HG03064 (cell line): ENCODE data around the gene KCNQ1.

ENCODE experiments used
- ATAC-seq: cut with Tn5 transposase; IDR thresholded peaks from one replicate; pipeline ENCODE4 v1.9.1; 2021; ENCODE audit warnings: low read depth; ENCODE audit not compliant: unreplicated experiment

KCNQ1 gene

GRCh38 chr11:2670541-2671100, 225.8 kb downstream of the KCNQ1 start:
- no peak for ATAC-seq

DNA sequence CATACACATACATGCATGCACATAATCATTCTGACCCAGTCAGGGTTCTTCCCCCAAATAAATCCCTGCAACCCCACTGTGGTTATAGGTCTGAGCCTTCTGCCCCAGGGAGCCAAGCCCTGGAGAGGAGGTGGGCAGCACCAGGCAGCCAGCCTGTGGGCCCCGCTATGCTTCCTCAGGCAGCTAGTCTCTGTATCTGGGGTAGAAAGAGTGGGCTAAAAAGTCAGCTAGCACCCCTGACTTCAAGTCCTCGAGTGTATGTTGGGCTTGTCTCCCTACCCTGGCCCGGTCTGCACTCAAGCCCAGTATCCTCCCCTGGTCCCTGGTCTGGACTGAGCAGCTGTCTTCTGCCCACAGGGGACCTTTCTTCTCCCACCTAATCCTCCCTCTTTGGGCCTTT, 226.9 kb downstream of the KCNQ1 start:
- ATAC-seq: no peak

- ATAC-seq: no peak
Measured at GRCh38 chr11:2672553-2673249, 227.9 kb downstream of the KCNQ1 start.

DNA sequence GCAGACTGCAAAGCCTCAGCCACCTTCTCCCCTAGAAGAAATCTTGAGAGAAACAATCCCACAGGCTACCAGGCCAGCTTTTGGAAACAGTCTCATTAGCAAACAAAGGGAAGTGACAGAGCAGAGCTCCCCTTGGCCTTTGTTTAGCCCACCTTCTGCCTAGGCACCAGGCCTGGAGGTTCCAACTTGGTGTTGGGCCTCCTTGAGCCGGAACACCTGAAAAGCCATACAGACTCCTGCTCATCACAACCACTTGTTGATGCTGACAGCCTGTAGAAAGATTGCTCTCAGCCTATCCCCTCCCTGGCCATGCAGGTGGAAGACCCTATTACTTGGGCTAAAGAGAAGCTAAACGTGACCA, 228.4 kb downstream of the KCNQ1 start:
- no peak for ATAC-seq

DNA sequence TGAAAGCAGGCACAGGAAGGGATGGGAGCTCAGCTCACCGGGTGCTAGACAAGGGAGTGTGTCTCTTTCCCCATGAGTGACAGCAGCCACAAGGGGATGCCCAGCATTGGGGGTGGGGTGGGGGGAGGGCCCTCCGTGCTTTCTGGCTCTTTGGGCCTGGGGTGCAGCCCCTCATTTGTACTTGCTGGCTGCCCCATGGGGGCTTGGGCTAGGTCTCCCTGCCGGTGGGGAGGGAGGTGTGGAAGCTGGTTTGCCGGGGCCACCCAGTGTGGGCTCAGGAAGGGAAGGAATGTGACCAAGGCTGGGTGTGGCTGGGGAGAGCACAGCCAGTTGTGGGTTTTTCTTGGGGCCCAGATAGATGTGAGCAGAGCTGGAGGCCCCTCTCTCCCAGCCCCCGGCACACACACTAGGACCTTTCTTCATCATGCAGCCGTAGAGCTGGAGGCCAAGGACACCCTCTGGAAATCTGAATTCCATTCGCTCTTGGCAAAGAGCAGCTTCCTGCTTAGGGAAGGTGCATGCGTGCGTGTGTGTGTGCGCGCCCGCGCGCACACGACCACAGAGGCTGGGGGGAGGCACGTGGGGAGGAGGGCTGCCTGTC, 229.2 kb downstream of the KCNQ1 start:
- ATAC-seq: no peak

GRCh38 chr11:2674658-2675131, 229.9 kb downstream of the KCNQ1 start:
- ATAC-seq: no peak

DNA sequence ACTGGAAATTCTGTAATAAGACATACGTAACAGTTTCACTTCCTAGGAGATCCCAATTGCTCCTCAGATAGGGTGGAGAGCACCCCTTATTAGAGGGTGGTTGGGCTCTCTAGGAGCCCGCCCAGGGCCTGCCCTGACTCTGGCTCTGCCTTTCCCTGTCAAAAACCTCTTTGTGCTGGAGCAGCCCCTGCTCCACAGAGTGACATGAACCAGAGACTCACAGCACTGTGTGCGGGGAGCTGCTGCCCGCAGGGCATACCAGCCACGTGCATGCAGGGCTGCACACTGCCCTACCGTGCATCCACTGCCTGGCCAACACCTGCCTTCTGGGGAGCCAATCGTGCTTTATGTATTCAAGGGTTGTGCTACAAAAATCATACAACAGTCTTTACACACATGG, 230.7 kb downstream of the KCNQ1 start:
- no peak for ATAC-seq

DNA sequence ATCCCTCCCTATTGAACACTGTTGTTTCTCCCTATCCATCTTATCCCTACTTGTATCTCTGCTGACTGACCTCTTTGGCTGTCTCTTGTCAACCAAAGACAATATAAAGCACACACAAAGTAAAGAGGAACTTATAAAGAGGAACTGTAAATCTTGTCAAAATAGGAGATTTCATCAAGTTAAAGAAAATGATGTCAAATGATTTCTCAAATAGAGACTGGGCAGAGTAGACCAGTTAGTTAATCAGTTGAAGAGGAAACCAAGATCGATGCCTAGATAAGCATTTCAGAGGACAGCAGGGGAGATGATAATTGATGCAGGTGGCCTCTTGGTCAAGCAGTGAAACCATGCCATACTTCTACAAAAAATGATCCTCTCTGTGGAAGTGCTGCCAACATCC, 232.3 kb downstream of the KCNQ1 start:
- no peak for ATAC-seq

GRCh38 chr11:2678396-2678795, 233.6 kb downstream of the KCNQ1 start:
- no peak for ATAC-seq

DNA sequence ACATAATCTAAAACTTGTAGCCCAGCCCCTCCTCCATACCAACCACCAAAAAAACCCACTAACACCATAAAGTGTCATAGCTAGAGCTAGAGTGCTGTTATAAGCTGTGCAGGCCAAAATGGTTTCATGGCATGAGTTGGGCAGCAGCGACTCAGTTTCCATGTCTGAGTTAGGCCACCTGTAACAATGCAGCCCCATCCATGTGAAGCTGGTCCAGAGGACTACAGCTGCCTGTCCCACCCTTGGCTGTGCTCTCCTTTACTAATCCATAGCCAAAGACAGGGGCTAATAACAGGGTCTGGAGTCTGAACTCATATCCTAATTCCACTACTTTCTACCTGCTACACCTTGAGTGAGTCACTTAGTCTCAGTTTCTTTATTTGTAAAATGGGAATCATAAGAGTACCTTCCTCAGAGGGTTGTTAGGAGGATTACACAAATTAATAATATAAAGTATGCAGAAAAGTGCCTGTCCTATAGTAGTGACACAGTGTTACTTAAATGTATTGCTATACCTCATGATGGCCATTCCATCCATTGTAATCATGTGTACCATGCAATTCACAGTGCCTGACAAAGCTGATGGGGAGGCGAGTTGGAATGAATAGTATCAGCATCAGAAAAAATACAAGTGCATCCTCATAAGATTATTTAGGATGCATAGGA, 234.3 kb downstream of the KCNQ1 start:
- ATAC-seq: no peak

DNA sequence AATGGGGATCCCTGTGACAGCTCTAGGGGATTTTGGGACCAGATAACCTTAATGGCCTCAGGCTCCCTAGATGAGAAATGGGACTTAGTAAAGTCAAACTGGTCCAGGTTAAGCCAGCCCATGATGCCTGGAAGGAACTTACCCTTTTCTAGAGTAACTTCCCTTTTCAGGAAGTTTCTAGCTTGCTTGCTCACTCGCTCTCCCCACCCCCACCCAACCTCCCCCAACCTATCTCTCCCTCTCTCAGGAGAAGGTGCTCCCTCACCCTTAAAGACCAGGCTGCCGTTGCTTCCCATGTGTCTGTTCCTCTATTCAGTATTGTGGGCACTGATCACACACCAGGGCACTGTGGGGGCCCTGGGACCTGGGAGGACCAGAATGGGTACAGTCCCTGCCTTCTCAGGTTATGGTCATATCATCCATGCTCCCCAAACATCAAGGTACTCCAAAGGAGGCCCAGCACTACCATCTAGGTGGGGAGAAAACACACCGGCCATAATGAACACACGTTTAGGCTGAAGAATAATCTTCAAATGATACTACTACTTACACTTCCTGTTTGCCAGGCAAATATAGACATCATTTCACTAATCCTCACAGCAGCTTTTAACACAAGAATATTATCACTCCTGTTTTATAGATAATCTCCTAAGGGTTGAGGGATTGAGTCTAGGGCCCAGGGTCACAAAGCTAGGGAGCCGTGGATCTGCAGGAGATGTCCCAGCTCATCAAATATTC, 236.8 kb downstream of the KCNQ1 start:
- no peak for ATAC-seq

GRCh38 chr11:2683806-2684205, 239.0 kb downstream of the KCNQ1 start:
- ATAC-seq: no peak

DNA sequence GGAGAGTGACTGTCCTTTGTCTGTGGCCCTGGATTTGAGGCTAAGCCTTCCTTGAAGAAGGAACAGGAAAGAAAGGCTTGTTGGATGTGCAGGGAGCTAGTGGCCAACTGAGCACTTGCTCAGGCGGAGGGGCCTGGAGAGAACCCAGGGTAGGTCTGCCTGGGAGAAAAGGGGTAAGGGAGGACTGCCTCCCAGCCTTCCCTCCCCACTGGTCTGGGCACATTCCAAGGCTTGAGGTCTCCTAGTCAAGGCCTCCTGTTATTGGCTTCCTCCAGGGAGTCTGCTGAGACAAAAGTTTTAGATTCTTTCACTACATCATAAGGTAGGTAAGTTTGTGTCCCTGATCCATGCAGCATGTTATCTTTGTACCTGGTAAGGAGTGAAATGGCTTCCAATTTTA, 239.8 kb downstream of the KCNQ1 start:
- ATAC-seq: no peak

- no peak for ATAC-seq
Measured at GRCh38 chr11:2685051-2685450, 240.2 kb downstream of the KCNQ1 start.

DNA sequence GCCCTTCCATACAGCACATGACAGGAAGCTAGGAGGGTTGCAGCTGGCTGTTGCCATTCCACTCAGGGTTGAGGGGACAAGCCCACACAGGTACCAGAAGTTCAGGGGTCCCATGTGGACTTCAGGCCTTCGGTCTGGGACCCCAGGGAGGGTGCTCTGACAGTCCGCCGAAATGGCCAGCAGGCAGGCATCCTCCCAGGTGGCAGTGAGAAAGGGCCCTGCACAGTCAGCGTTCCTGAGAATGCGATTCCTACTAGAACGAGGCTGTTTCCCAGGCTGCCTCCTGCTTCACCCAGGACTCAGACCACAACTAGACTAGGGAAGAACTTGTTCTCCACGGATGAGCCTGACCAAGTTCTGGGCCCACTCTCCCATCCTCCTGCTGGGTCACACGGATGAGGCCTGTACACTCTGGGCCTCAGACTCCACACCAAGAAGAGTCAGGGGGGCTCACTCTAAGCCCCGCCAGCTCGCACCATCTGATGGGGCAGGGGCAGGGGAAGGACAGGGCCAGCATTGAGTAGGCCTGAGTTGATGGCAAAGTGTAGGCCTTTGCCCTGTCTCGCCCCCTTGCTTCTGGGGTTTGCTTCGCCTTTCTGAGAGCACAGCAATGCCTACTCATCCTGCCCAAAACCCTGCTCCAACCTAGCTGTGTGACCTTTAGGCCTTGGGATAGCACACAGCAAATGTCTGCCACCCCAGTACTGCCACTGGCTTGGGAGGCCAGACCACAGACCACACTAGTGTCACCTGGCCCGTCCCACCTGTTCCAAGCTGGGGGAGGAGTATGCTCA, 241.0 kb downstream of the KCNQ1 start:
- ATAC-seq: no peak

GRCh38 chr11:2686360-2687222, 241.8 kb downstream of the KCNQ1 start:
- no peak for ATAC-seq

DNA sequence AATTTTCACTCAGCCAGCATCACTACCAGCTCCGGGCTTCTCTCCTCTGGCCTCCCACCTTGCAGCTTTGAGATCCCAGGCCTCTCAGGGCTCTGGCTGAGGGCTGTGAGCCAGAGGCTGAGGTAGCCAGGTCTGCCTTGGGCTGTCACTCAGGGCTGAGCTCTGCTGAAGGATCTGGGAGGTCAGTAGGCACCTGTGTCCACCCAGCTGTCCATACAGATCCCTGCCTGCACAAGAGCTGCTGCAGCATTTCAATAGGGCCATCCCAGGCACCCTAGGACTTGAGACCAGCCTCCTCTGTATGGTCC, 242.4 kb downstream of the KCNQ1 start:
- ATAC-seq: no peak

DNA sequence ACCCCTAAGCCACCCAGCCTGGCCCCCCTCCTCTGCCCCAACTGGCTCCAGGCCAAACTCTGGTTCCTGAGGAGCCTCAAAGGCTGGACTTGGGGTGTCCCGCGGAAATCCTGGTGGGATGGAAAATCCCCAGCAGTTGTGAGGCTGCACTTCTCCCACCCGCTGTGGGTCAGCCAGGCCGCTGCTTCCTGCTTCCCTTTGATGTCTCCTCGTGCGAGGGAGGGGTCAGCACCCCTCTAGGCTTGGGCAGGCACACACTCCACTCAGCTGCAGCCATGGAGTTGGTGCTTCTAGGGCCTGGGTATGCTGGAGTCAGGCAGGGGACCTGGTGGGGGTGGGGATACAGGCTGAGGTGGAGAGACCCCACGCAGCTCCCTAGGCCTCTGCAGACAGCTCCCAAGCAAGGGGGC, 243.0 kb downstream of the KCNQ1 start:
- ATAC-seq: no peak
